Glomerular visceral epithelial cell (primary cell): ENCODE measurements around the gene KRT38.
A peak's percentile ranks its signal among the peaks of the same experiment; 100 is the strongest.

Source experiments
- DNase-seq: peaks from one replicate; pipeline ENCODE4 v3.0.0-alpha.2; 2016; ENCODE audit errors: extremely low spot score

KRT38 gene

DNA sequence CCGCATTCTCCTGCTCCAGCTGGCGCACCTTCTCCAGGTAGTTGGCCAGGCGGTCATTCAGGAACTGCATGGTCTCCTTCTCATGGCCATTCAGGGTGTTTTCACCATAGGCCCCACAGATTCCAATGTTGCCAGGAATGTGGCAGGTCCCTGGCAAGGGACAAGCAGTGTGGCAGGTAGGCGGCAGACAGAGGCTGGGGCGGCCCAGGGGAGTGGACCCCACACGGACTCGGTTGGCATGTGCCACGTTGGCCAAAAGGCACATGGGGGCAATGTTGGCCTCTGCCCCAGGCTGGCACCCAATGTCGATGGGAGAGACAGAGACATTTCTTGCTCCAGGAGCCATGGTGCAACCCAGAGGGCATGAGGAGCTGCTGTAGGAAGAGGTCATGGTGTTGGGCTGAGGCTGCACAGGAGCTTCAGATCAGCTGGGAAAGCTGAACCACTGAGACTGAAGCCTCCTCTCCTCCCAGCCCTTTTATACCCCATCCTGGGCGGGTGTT lies at the start of gene KRT38:
Gene KRT38 (minus strand): TSS at position 453 of the 503 bp plus-strand sequence. CDS start 62 bp downstream, at position 391.
- DNase-seq, result no peak

DNA sequence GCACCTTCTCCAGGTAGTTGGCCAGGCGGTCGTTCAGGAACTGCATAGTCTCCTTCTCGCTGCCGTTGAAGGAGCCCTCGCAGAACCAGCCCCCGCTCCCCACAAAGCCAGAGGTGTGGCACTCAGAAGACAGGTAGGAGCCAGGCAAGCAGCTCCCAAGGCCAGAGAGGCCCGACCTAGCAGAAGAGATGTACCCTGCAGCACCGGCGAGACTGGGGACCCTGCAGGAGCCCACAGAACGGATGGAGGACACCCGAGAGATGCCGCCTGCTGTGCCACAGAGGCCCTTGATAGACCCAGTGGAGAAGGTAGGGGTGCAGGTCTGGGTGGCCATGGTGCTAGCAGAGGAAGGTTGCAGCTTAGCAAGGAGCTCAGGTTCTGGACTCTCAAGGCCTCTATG lies 48.7 kb upstream of the KRT38 start, which contains the start of gene KRT36:
Gene KRT36 (minus strand): TSS at position 380 of the 400 bp plus-strand sequence. CDS start 46 bp downstream, at position 334.
- DNase-seq, result no peak

DNA sequence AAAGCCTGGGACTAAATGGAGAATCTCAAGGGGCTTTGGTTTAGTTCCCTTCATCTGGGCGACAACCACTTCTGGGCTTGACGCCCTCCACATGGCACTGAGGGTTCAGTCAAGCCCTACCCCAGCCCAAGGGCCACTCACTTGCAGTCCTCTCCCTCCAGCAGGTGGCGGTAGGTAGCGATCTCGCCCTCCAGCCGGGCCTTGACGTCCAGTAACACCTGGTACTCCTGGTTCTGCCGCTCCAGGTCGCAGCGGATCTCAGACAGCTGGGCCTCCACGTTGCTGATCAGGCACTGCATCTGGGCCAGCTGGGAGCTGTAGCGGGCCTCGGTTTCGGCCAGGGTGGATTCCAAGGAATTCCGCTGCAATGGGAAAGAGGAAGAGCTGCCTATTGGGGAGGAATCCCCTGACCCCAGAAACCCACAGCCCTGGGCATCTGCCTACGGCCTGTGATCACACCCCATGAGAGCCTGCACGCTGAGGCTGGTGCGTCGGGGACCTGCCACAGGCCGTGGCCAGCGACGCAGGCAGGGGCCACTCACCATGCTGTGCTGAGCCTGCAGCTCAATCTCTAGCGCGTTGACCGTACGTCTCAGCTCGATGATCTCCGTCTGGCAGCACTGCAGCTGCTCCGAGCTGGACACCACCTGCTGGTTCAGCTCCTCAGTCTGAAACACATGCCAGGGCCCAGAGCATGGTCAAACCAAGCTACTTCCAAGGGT lies 46.2 kb upstream of the KRT38 start:
- DNase-seq, result no peak

DNA sequence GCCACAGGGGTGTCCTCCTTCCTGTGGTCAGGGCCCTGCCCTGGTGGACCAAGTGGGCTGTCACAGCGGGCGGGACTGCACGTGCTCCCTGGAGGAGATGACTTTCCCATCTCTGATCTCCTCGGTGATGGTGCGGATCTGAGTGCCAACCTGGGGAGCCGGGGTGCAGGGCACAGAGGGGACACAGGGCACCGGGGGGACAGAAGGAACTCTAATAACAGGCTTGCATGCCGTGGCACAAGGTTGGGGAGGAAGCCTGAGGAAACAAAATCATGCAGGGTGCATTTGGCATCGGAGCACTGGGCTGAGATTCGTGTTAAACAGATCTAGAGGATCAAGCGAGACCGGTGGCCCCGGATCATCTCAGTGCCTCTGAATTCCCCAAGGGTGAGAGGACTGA lies 45.5 kb upstream of the KRT38 start:
- no peak for DNase-seq

DNA sequence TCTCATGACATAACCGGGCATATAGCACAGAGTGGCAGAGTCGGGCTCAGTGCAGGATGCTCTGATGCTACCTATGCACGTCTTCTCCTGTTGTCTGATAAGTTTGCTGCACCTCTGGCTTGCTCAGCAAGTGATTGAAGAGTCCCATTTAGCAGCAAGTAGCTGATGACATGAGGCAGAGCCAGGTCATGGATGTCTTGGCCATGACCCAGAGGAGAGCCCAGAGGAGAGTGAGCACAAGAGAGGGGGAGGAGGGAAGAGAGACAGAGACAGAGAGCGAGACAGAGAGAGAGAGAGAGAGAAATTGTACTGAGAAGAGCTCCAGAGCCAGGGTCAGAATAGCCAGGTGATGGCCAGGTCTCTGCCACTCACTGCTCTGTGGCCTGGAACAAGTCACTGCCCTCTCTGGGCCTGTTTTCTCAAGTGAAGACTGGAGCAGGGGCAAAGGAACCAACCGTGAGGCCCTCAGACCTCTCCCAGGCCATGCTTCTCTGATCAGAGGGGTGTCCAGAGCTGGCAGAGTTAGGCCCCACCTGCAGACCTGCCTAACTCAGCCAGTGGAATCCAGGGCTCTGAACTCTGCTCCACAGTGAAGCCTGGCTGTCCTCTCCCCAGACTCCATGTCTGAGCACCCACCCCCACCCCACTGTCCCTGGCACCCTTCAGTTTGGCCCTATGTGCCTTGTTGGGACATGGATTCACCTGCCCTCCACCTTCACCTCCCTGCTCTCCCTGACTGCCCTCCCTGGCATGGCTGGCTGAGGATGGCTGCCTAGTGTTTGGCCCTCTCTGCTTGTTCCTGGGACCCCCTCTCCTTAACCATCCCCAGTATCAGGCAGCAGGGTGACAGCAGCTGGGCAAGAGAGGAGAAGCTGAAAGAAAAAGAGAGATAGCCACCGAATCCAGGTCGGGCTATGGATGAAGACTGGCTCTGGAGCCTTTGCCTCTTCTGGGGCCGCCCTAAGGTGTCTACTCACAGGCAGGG lies 44.4 kb upstream of the KRT38 start:
- DNase-seq, result no peak

- peak; percentile 73 for DNase-seq
Observed at GRCh38 chr17:41483991-41484826, 43.4 kb upstream of the KRT38 start.

GRCh38 chr17:41483531-41483930 lies 42.7 kb upstream of the KRT38 start:
- DNase-seq, result no peak

GRCh38 chr17:41481036-41481435 lies 40.3 kb upstream of the KRT38 start, which contains the start of gene KRT35:
Gene KRT35 (minus strand): TSS chr17:41481151. CDS start chr17:41481097, 54 bp downstream.
- no peak for DNase-seq

DNA sequence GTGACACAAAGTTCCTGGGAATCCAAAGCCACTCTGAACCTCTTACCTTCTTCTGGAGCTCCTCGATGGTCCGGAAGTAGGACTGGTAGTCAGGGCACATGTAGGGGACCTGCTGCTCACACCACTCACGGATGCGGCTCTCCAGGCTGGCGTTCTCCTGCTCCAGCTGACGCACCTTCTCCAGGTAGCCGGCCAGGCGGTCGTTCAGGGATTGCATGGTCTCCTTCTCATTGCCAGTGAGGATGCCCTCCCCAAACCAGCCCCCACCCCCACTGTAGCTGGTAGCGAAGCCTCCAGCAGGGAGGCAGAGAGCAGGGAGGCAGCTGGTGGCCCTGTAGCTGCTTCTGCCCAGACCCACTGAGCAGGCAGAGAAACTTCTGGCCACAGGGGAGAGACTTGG lies 39.8 kb upstream of the KRT38 start:
- DNase-seq, result no peak

GRCh38 chr17:41480136-41480535 lies 39.4 kb upstream of the KRT38 start:
- DNase-seq, result no peak

DNA sequence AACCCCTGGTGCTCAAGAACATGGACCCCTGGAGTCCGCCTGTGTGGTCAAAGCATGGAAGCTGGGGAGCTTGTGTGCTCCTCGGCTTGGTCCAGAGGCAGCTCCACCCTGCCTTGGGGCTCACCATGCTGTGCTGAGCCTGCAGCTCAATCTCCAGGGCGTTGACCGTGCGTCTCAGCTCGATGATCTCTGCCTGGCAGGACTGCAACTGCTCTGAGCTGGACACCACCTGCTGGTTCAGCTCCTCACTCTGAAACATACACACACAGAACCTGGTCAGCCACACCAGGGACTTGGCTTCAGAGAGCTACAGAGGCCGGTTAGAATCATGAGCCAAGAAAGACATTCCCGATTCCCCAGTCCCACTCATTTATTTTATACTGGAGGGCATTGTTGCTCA lies 37.5 kb upstream of the KRT38 start:
- no peak for DNase-seq

GRCh38 chr17:41476866-41477815 lies 36.4 kb upstream of the KRT38 start:
- DNase-seq, result no peak

- no peak for DNase-seq
Observed at GRCh38 chr17:41475421-41475820, 34.6 kb upstream of the KRT38 start.

DNA sequence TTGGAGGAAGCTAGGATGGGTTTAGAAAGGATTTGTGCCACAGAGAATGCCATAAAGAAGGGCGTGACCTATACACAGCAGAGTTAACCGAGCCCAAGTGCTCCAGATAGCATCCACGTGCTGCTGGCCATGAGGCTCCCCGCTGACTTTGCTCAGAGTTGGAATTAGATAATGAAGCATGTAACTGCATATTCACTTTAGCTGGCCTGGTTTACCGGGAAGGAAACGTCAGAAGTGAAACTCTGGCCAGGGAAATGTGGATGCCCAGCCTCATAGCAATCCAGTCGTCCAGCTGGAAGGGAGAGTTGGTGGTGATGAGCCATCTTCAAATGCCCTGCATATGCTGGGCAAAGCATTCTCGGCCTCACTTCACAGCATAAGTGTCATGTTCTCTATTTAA lies 34.1 kb upstream of the KRT38 start:
- DNase-seq, result no peak

- DNase-seq, result no peak
Observed at GRCh38 chr17:41468346-41468745, 27.6 kb upstream of the KRT38 start.

GRCh38 chr17:41467561-41467960 lies 26.8 kb upstream of the KRT38 start:
- DNase-seq, result no peak

GRCh38 chr17:41466988-41467387 lies 26.2 kb upstream of the KRT38 start, which contains the start of gene KRT32:
Gene KRT32 (minus strand): TSS chr17:41467386. CDS start chr17:41467325, 61 bp downstream.
- no peak for DNase-seq

GRCh38 chr17:41464682-41465081 lies 23.9 kb upstream of the KRT38 start:
- peak; percentile 84 for DNase-seq

DNA sequence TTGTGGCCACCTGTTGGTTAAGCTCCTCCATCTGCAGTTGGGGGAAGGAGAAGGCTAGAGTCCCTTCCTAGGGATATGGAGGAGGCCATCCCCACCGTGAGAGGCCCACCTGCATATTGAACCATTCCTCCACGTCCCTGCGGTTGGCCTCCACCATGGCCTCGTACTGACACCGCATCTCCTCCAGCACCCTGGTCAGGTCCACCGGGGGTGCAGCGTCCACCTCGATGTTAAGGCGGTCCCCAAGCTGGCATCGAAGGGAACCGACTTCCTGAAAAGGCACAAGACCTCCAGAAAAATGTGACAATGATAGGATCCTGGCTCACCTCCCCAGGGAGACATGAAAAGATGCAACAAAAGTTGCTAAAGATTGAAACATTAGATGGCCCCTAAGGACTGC lies 23.4 kb upstream of the KRT38 start:
- DNase-seq, result no peak

- no peak for DNase-seq
Observed at GRCh38 chr17:41463746-41464145, 23.0 kb upstream of the KRT38 start.
